Natural killer cell (primary cell): ENCODE measurements around the gene TTC7B. TPM values are rescaled to one million over a fixed set of nuclear protein-coding genes. Genes with fewer than 3 reads are reported as not detected.

Source experiments
- ATAC-seq, 3 donors: fragments of 150-1000 bp in 2 of 3; fragments of 200-7000 bp in 1 of 3; cut with Tn5 transposase; 1 replicate in 1 of 3; 2 replicates in 2 of 3; pipeline ENCODE4 v1.10.0; 2021; ENCODE audit warnings: mild to moderate bottlenecking in 2 of 3, moderate library complexity in 2 of 3
- DNase-seq, 2 donors: peaks; one replicate each; pipeline versions ENCODE4 v3.0.0 to v3.0.0-alpha.2; 2013 to 2021; ENCODE audit warnings: mixed read lengths in 1 of 2
- H3K27ac ChIP-seq: one replicate; pipeline ENCODE4 v1.5.1; 2013; ENCODE audit warnings: mild to moderate bottlenecking, low read length
- H3K27me3 ChIP-seq: one replicate; pipeline ENCODE4 v1.6.1; 2013; ENCODE audit warnings: low read length; ENCODE audit not compliant: control insufficient read depth, insufficient read depth
- H3K36me3 ChIP-seq: one replicate; pipeline ENCODE4 v1.6.1; 2013; ENCODE audit warnings: low read length; ENCODE audit not compliant: control insufficient read depth, insufficient read depth
- H3K4me1 ChIP-seq: one replicate; pipeline ENCODE4 v1.6.1; 2013; ENCODE audit warnings: low read length; ENCODE audit not compliant: control insufficient read depth, insufficient read depth
- H3K4me3 ChIP-seq: one replicate; pipeline ENCODE4 v1.5.1; 2013; ENCODE audit warnings: low read length
- H3K9me3 ChIP-seq: one replicate; pipeline ENCODE4 v1.6.1; 2013; ENCODE audit warnings: low read length; ENCODE audit not compliant: control insufficient read depth, insufficient read depth
- H3K27ac Mint-ChIP-seq, 2 donors: one replicate each; pipeline ENCODE4 v1.8.0; 2022; ENCODE audit warnings: mild to moderate bottlenecking in 2 of 2, mixed read lengths in 2 of 2, moderate library complexity in 1 of 2
- H3K27me3 Mint-ChIP-seq, 2 donors: one replicate each; pipeline ENCODE4 v1.8.0; 2022; ENCODE audit warnings: low read depth in 2 of 2, mixed read lengths in 2 of 2
- H3K36me3 Mint-ChIP-seq: one replicate; pipeline ENCODE4 v1.8.0; 2022; ENCODE audit warnings: mixed read lengths
- H3K4me1 Mint-ChIP-seq, 2 donors: one replicate each; pipeline ENCODE4 v1.8.0; 2022; ENCODE audit warnings: mixed read lengths in 2 of 2
- H3K4me3 Mint-ChIP-seq: one replicate; pipeline ENCODE4 v1.8.0; 2022; ENCODE audit warnings: mild to moderate bottlenecking, moderate library complexity, mixed read lengths
- H3K9me3 Mint-ChIP-seq, 2 donors: one replicate each; pipeline ENCODE4 v1.8.0; 2022; ENCODE audit warnings: mixed read lengths in 2 of 2
- WGBS: methylation state at CpG from one replicate; pipeline ENCODE4 v1.1.7; 2013; ENCODE audit warnings: missing lambda C conversion rate; ENCODE audit not compliant: insufficient coverage; 5-methylcytosine and 5-hydroxymethylcytosine counted together
- intact Hi-C: fragments of 100-400 bp; cut with micrococcal nuclease; formaldehyde crosslinking; loops from one replicate; pipeline ENCODE4 v1.14.2; 2022
- total RNA-seq, 4 donors: library from RNA; stranded (reverse); fragments of 120-200 nt in 1 of 4; gene quantifications; one replicate each; pipeline versions ENCODE4 v1.2.3 to v1.2.4, GENCODE V29; 2013 to 2022
- TF ChIP-seq, protein P1 (sequence below): fragments of 200-600 bp; IDR thresholded peaks from one replicate; pipeline ENCODE4 v1.8.0; 2022; ENCODE audit warnings: antibody characterized with exemption

TTC7B gene
- total RNA-seq, 3 donors from 2014 or later (not counting 1 experiment from before 2014, with no cell fraction given) = 1.7 to 17.2 (median 5.9) TPM

DNA sequence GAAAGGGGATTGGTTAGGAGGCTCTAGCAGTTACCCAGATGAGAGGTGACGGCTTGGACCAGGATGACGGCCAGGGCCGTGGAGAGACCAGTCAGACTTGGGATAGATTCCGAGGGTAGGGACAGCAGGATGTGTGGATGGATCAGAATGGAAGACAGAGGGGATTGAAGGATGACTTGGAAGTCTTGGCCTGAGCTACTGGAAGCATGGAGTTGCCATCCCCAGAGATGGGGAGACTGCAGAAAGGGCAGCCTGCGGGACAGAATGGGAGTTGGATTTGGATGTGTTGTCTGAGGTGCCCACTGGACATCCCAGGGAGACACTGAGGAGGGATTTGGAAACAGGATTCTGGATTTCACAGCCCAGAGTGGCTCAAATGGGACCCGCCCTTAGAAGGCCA is 317.1 kb downstream of the TTC7B start:
- no peaks in the 10 kb centered on the region for H3K36me3 Mint-ChIP-seq
- Histone ChIP-seq H3K4me3 (no peak overlapping the region), H3K4me1 (peaks cover 8% of the 10 kb centered on the region), H3K27me3 (no peaks in the 10 kb centered on the region), H3K27ac (no peak overlapping the region), H3K36me3 (no peaks in the 10 kb centered on the region), H3K9me3 (peaks cover 4% of the 10 kb centered on the region)
- H3K4me1 Mint-ChIP-seq = peaks cover 4 to 5% of the 10 kb centered on the region in 2 donors
- H3K27ac Mint-ChIP-seq = no peak overlapping the region
- no peak overlapping the region for H3K4me3 Mint-ChIP-seq
- DNase-seq (no peak), ATAC-seq (no peak)
- no peaks in the 10 kb centered on the region for H3K9me3 Mint-ChIP-seq
- WGBS = 91% methylated on average over 6 of the region's 6 CpGs
- intact Hi-C loops = no loop called here
- H3K27me3 Mint-ChIP-seq = peaks cover 13 to 21% of the 10 kb centered on the region in 2 donors
- TF ChIP-seq, protein P1, sequence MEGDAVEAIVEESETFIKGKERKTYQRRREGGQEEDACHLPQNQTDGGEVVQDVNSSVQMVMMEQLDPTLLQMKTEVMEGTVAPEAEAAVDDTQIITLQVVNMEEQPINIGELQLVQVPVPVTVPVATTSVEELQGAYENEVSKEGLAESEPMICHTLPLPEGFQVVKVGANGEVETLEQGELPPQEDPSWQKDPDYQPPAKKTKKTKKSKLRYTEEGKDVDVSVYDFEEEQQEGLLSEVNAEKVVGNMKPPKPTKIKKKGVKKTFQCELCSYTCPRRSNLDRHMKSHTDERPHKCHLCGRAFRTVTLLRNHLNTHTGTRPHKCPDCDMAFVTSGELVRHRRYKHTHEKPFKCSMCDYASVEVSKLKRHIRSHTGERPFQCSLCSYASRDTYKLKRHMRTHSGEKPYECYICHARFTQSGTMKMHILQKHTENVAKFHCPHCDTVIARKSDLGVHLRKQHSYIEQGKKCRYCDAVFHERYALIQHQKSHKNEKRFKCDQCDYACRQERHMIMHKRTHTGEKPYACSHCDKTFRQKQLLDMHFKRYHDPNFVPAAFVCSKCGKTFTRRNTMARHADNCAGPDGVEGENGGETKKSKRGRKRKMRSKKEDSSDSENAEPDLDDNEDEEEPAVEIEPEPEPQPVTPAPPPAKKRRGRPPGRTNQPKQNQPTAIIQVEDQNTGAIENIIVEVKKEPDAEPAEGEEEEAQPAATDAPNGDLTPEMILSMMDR = no peak

- no peak overlapping the region for H3K27ac Mint-ChIP-seq
- H3K4me1 Mint-ChIP-seq = peaks cover 4 to 5% of the 10 kb centered on the region in 2 donors
- intact Hi-C loops = no loop called here
Observed at GRCh38 chr14:90498198-90498597, 318.0 kb downstream of the TTC7B start.

DNA sequence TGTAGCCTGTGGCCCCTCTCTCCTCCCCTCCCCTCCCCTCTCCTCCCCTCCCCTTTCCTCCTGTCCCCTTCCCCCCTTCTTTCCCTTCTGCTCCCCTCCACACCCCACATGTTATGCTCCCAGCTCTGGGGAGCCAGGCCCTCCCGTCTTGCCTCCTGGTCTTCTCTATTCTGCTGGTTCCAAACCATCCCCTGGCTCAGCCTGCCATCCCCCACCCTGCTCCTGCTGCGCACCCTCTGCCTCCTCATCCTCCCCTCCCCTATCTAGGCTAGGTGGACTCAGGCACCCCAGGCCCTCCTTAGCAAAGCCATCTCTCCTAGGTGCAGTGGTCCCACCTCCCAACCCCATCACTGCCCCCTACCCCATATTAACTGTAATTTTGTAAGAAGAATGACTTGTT is 319.9 kb downstream of the TTC7B start:
- H3K27ac Mint-ChIP-seq = no peak overlapping the region
- intact Hi-C loops = no loop called here
- no peak for ATAC-seq
- H3K27me3 Mint-ChIP-seq = peaks cover 4 to 11% of the 10 kb centered on the region in 2 donors
- H3K9me3 ChIP-seq = peaks cover 4% of the 10 kb centered on the region
- H3K4me1 Mint-ChIP-seq = peaks cover 4 to 5% of the 10 kb centered on the region in 2 donors
- no peaks in the 10 kb centered on the region for H3K27me3 ChIP-seq
- H3K27ac ChIP-seq = no peak overlapping the region
- no peaks in the 10 kb centered on the region for H3K9me3 Mint-ChIP-seq
- DNase-seq = no peak
- no peak overlapping the region for H3K4me3 Mint-ChIP-seq
- peaks cover 8% of the 10 kb centered on the region for H3K4me1 ChIP-seq
- TF ChIP-seq, protein P1 = no peak
- no peak overlapping the region for H3K4me3 ChIP-seq
- 86% methylated on average over 2 of the region's 2 CpGs for WGBS
- no peaks in the 10 kb centered on the region for H3K36me3 Mint-ChIP-seq
- H3K36me3 ChIP-seq = no peaks in the 10 kb centered on the region

More at GRCh38 chr14:90498198-90498597, 318.0 kb downstream of the TTC7B start:
- Mint-ChIP-seq H3K27me3 (peaks cover 13 to 21% of the 10 kb centered on the region in 2 donors), H3K9me3 (no peaks in the 10 kb centered on the region), H3K4me3 (no peak overlapping the region), H3K36me3 (no peaks in the 10 kb centered on the region)
- TF ChIP-seq, protein P1 = no peak
- ATAC-seq (no peak), DNase-seq (no peak)
- H3K36me3 ChIP-seq = no peaks in the 10 kb centered on the region
- H3K4me1 ChIP-seq = peaks cover 8% of the 10 kb centered on the region
- H3K27ac ChIP-seq = no peak overlapping the region
- H3K4me3 ChIP-seq = no peak overlapping the region
- peaks cover 4% of the 10 kb centered on the region for H3K9me3 ChIP-seq
- no peaks in the 10 kb centered on the region for H3K27me3 ChIP-seq
